Loucy (cell line): ENCODE measurements around the gene TDRD12.
A peak's percentile ranks its signal among the peaks of the same experiment; 100 is the strongest.

Experiments used
- H2AFZ ChIP-seq: fragments of 200-600 bp; sonication (generic); 2 replicates; pipeline ENCODE4 v1.6.0; 2016; ENCODE audit warnings: antibody characterized with exemption, mild to moderate bottlenecking, low read length, moderate library complexity
- H3F3A ChIP-seq: fragments of 200-600 bp; 2 replicates; pipeline ENCODE4 v1.6.0; 2016; ENCODE audit warnings: antibody characterized with exemption, low read depth, mild to moderate bottlenecking
- H3K27me3 ChIP-seq: fragments of 200-600 bp; sonication (generic); 2 replicates; pipeline ENCODE4 v1.6.1; 2014; ENCODE audit warnings: low read length, mild to moderate bottlenecking; ENCODE audit not compliant: insufficient read depth, poor library complexity, severe bottlenecking
- H3K36me3 ChIP-seq: fragments of 200-600 bp; sonication (generic); 2 replicates; pipeline ENCODE4 v1.6.1; 2016; ENCODE audit warnings: low read length; ENCODE audit not compliant: insufficient read depth
- H3K4me1 ChIP-seq: fragments of 200-600 bp; sonication (generic); 2 replicates; pipeline ENCODE4 v1.5.1; 2014; ENCODE audit warnings: low read length, mild to moderate bottlenecking; ENCODE audit not compliant: insufficient read depth, poor library complexity, severe bottlenecking
- H3K4me2 ChIP-seq: fragments of 200-600 bp; sonication (generic); 2 replicates; pipeline ENCODE4 v1.6.0; 2014; ENCODE audit warnings: antibody characterized with exemption, low read length, low read depth, mild to moderate bottlenecking; ENCODE audit not compliant: poor library complexity, severe bottlenecking
- H3K4me3 ChIP-seq: fragments of 200-600 bp; sonication (generic); 2 replicates; pipeline ENCODE4 v1.5.1; 2014; ENCODE audit warnings: low read length, mild to moderate bottlenecking, mixed read lengths; ENCODE audit not compliant: poor library complexity, severe bottlenecking
- H3K79me2 ChIP-seq: fragments of 200-600 bp; sonication (generic); 2 replicates; pipeline ENCODE4 v1.6.1; 2014; ENCODE audit warnings: low read length; ENCODE audit not compliant: insufficient read depth
- H3K9ac ChIP-seq: fragments of 200-600 bp; sonication (generic); 2 replicates; pipeline ENCODE4 v1.6.0; 2014; ENCODE audit warnings: mild to moderate bottlenecking, low read depth, low read length, moderate library complexity; ENCODE audit not compliant: poor library complexity, severe bottlenecking
- H3K9me2 ChIP-seq: fragments of 200-600 bp; sonication (generic); replicated peaks from 2 replicates; pipeline ENCODE4 v1.6.1; 2016; ENCODE audit warnings: low read depth, low read length, mixed read lengths
- H3K9me3 ChIP-seq: fragments of 200-600 bp; sonication (generic); 2 replicates; pipeline ENCODE4 v1.6.1; 2014; ENCODE audit warnings: mild to moderate bottlenecking, antibody characterized with exemption, low read length, low read depth; ENCODE audit not compliant: insufficient read depth
- H4K20me1 ChIP-seq: fragments of 200-600 bp; sonication (generic); 2 replicates; pipeline ENCODE4 v1.6.0; 2014; ENCODE audit warnings: antibody characterized with exemption, low read length, mild to moderate bottlenecking; ENCODE audit not compliant: insufficient read depth, poor library complexity, severe bottlenecking
- CTCF ChIP-seq: fragments of 200-600 bp; sonication (generic); conservative IDR thresholded peaks from 2 replicates; pipeline ENCODE4 v1.5.1; 2014; ENCODE audit warnings: mild to moderate bottlenecking, antibody characterized with exemption, low read length
- EZH2phosphoT487 ChIP-seq: fragments of 200-600 bp; IDR thresholded peaks from 2 replicates; pipeline ENCODE4 v1.6.1; 2018; ENCODE audit warnings: antibody characterized with exemption, mild to moderate bottlenecking, moderate library complexity, borderline replicate concordance

The TDRD12 gene

GRCh38 chr19:32798201-32798600, 78.6 kb downstream of the TDRD12 start:
- Histone ChIP-seq H4K20me1 (no peaks in the 10 kb centered on the region), H3K79me2 (no peaks in the 10 kb centered on the region), H3K4me3 (no peak overlapping the region), H3K36me3 (no peaks in the 10 kb centered on the region), H3K9me2 (no peaks in the 10 kb centered on the region), H3K9ac (no peak overlapping the region), H2AFZ (no peak overlapping the region), H3K4me2 (no peak overlapping the region), H3K27me3 (no peaks in the 10 kb centered on the region), H3K9me3 (no peaks in the 10 kb centered on the region), H3F3A (no peaks in the 10 kb centered on the region), H3K4me1 (peaks cover 3% of the 10 kb centered on the region)
- TF ChIP-seq EZH2phosphoT487 = no peak
- no peak for TF ChIP-seq CTCF

GRCh38 chr19:32800191-32800590, 80.6 kb downstream of the TDRD12 start:
- Histone ChIP-seq H3K9me3 (no peaks in the 10 kb centered on the region), H4K20me1 (no peaks in the 10 kb centered on the region), H3K4me2 (no peak overlapping the region), H2AFZ (no peak overlapping the region), H3K79me2 (no peaks in the 10 kb centered on the region), H3K9me2 (no peaks in the 10 kb centered on the region), H3K4me1 (peaks cover 3% of the 10 kb centered on the region), H3K36me3 (no peaks in the 10 kb centered on the region), H3F3A (no peaks in the 10 kb centered on the region), H3K9ac (no peak overlapping the region), H3K4me3 (no peak overlapping the region), H3K27me3 (no peaks in the 10 kb centered on the region)
- TF ChIP-seq CTCF = no peak
- no peak for TF ChIP-seq EZH2phosphoT487

GRCh38 chr19:32800754-32801153, 81.2 kb downstream of the TDRD12 start:
- no peak for TF ChIP-seq EZH2phosphoT487
- TF ChIP-seq CTCF = no peak

More at GRCh38 chr19:32800754-32801153, 81.2 kb downstream of the TDRD12 start:
- Histone ChIP-seq H3K4me2 (no peak overlapping the region), H3K36me3 (no peaks in the 10 kb centered on the region), H3K9ac (no peak overlapping the region), H3K4me3 (no peak overlapping the region), H4K20me1 (no peaks in the 10 kb centered on the region), H3K9me2 (no peaks in the 10 kb centered on the region), H3K79me2 (no peaks in the 10 kb centered on the region), H3F3A (no peaks in the 10 kb centered on the region), H3K4me1 (peaks cover 3% of the 10 kb centered on the region), H3K9me3 (no peaks in the 10 kb centered on the region), H2AFZ (peak overlapping the region; percentile 48; the same call in 1 of the 2 replicates), H3K27me3 (no peaks in the 10 kb centered on the region)
